Cardiac atrium fibroblast (primary cell): ENCODE results near the gene ARMCX6. TPM values are rescaled to one million over a fixed set of nuclear protein-coding genes. Genes with fewer than 3 reads are reported as not detected.

ENCODE experiments used
- total RNA-seq: library from RNA; depleted of rRNA; stranded (reverse); fragments of >200 nt; gene quantifications from 2 replicates; pipeline ENCODE4 v1.2.3, GENCODE V29; 2015

The ARMCX6 gene
- 10.8 and 38.4 TPM in 2 replicates for total RNA-seq

DNA sequence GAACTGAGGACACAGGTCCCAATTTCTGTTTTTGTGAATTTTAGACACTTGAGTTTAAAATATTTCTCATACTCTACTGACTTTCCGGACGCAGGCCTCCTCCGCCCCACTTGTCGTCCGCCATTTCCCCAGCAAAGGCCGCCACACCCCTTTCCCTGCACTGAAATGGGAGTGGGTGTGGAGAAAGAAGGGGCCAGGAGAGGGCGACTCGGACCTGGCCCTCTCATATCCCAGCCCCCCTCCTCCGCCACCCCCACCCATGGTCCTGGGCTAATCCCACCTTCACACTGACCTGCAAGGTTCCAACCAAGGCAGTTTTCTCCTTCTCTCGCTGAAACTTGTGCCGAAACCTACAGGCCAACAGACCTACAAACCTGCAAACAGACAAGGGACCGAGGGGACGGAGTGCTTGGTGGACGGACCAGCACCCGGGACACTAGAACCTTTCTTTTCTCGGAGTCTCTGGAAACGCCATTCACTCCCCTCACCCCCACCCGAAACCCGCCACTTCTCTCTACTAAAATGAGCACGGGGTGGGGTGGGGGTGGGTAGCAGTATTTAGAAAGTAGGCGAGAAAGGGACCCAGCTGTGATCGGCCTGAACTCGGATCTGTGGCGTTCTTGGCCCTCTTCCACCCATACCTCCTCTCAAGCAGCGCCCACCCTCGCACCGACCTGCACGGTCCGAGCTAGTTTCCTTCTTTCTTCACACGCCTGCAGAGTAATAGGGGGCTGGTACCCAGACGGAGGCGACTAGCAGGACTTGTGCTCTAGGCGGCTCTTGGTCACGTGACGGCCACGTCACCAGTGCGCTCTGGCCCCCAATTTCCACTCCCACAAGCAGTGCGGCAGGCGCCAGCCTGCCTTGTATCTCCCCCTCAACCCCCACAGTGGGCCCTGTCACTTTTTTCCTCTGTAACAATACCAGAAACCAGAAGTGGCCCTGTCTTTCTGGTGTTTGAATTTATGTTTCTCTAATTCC lies at the start of gene ARMCX6:
ARMCX6 (minus strand) TSS at position 790 of the 981 bp plus-strand sequence. CDS start 1,380 bp downstream, outside the sequence.

DNA sequence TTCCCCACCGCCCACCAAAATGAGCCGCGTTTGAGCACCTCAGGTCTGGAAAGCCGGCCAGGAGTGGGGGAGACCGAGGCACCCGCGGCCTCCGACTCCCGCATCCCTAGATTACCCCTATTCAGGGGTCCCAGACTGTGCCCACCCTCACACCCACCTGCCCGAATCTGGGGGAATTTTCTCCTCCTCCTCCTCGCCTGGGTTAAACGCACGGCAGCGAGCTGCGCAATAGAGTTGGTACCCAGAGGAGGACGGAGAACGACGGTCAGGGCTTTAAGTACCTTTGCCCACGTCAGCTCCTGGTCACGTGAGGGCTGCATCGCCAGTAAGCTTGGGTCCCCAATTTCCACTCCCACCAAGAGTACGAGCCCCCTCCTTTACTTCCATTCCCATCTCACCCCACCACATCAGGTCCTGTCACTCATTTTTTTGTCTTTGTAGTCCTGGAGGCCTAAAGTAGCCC lies 41.8 kb upstream of the ARMCX6 start, which contains the start of gene ARMCX2:
ARMCX2 (minus strand) TSS at position 250 of the 463 bp plus-strand sequence. CDS start 2,262 bp downstream, outside the sequence.

Other genes starting within 250 kb of the ARMCX6 start
- not detected in 2 replicates for gene BTK, start 231.8 kb downstream of the ARMCX6 start, total RNA-seq
- gene RPL36A, start 227.0 kb downstream of the ARMCX6 start, total RNA-seq: 1,468 and 2,014 TPM in 2 replicates
- 17.9 and 33.7 TPM in 2 replicates for gene GLA, start 210.1 kb downstream of the ARMCX6 start, total RNA-seq
- 43.3 and 44.4 TPM in 2 replicates for gene HNRNPH2, start 209.8 kb downstream of the ARMCX6 start, total RNA-seq
- gene ARMCX4, start 132.5 kb downstream of the ARMCX6 start, total RNA-seq: 0.90 and 2.1 TPM in 2 replicates
- gene ARMCX1, start 67.5 kb downstream of the ARMCX6 start, total RNA-seq: 15.9 and 31.8 TPM in 2 replicates
- 46.5 and 66.8 TPM in 2 replicates for gene ARMCX3, start 5.2 kb upstream of the ARMCX6 start, total RNA-seq
- gene ARMCX2, start 41.9 kb upstream of the ARMCX6 start, total RNA-seq: 76.4 and 91.0 TPM in 2 replicates